Breast epithelium (tissue), 4 donors: ENCODE data around the gene MTMR1. TPM values are rescaled to one million over a fixed set of nuclear protein-coding genes. Genes with fewer than 3 reads are reported as not detected.

Experiments
- DNase-seq, 2 donors: peaks; one replicate each; pipeline ENCODE4 v3.0.0-alpha.2; 2019; ENCODE audit warnings: low spot score in 2 of 2
- H3K27ac ChIP-seq, 2 donors: fragments of 200-600 bp; sonication (generic) in 1 of 2; one replicate each; pipeline ENCODE4 v1.5.1; 2016 to 2019; ENCODE audit warnings: mild to moderate bottlenecking in 1 of 2
- H3K27me3 ChIP-seq, 2 donors: fragments of 200-600 bp; sonication (generic) in 1 of 2; one replicate each; pipeline versions ENCODE4 v1.5.1 to v1.6.0; 2017 to 2019; ENCODE audit warnings: control low read depth in 1 of 2, mild to moderate bottlenecking in 1 of 2
- H3K36me3 ChIP-seq: fragments of 200-600 bp; one replicate; pipeline ENCODE4 v1.5.1; 2019
- H3K4me1 ChIP-seq, 2 donors: fragments of 200-600 bp; sonication (generic); one replicate each; pipeline ENCODE4 v1.5.1; 2016 to 2019; ENCODE audit warnings: control low read depth in 1 of 2
- H3K4me3 ChIP-seq, 3 donors: fragments of 200-600 bp; sonication (generic); 1 replicate in 2 of 3; 2 replicates in 1 of 3; pipeline ENCODE4 v1.5.1; 2016 to 2019; ENCODE audit warnings: mild to moderate bottlenecking in 3 of 3, moderate library complexity in 2 of 3
- H3K9me3 ChIP-seq, 2 donors: fragments of 200-600 bp; sonication (generic) in 1 of 2; one replicate each; pipeline ENCODE4 v1.5.1; 2016 to 2019; ENCODE audit warnings: control low read depth in 1 of 2
- CTCF ChIP-seq, 3 donors: fragments of 450-650 bp; IDR thresholded peaks; one replicate each; pipeline ENCODE4 v1.5.1; 2016 to 2017; ENCODE audit warnings: antibody characterized with exemption in 3 of 3, mild to moderate bottlenecking in 3 of 3, moderate library complexity in 3 of 3
- POLR2A ChIP-seq: fragments of 450-650 bp; IDR thresholded peaks from one replicate; pipeline ENCODE4 v1.6.1; 2016; ENCODE audit warnings: antibody characterized with exemption, mild to moderate bottlenecking, moderate library complexity
- POLR2AphosphoS5 ChIP-seq, 3 donors: sonication (generic); formaldehyde crosslinking; IDR thresholded peaks; one replicate each; pipeline ENCODE4 v1.6.1; 2017; ENCODE audit warnings: antibody characterized with exemption in 3 of 3
- intact Hi-C: fragments of 100-400 bp; cut with DNase I; formaldehyde crosslinking; loops from one replicate; pipeline ENCODE4 v1.15.1; 2023; ENCODE audit warnings: low total_unique reads
- total RNA-seq, 3 donors: library from RNA; depleted of rRNA; stranded (reverse); fragments of >200 nt; gene quantifications; one replicate each; pipeline ENCODE4 v1.1.0, GENCODE V29; 2016

Gene MTMR1
- total RNA-seq, 3 donors from 2014 or later, result 13.6 to 35.6 (median 23.3) TPM

DNA sequence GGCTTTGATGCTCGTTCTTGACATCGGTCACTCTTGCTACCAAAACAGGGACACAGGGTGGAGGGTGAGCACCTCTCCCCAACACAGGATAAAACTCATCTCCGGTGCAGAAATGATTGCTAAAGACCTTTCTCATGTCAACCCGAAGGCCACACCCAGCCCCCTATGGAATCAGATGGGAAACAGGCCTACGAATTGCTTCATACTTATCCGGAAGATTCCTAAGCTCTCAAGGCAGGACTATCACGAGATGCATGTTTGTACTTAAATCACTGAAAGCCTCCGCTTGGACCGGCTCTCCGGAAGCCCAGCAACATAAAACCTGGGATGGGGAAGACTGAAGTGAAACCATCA lies 74.9 kb downstream of the MTMR1 start:
- TF ChIP-seq CTCF (IDR thresholded peaks at IDR 0.05) (no peak), POLR2A (no peak), POLR2AphosphoS5 (IDR thresholded peaks at IDR 0.05) (no peak)
- H3K27me3 ChIP-seq, result no peaks in the 10 kb centered on the region
- H3K4me1 ChIP-seq, result no peaks in the 10 kb centered on the region
- H3K9me3 ChIP-seq, result no peaks in the 10 kb centered on the region
- intact Hi-C loops, result no loop called here
- H3K36me3 ChIP-seq, result no peaks in the 10 kb centered on the region
- no peak for DNase-seq
- H3K4me3 ChIP-seq, result no peak overlapping the region
- peak overlapping the region in 1 of 2 donors; percentile 83 for H3K27ac ChIP-seq

DNA sequence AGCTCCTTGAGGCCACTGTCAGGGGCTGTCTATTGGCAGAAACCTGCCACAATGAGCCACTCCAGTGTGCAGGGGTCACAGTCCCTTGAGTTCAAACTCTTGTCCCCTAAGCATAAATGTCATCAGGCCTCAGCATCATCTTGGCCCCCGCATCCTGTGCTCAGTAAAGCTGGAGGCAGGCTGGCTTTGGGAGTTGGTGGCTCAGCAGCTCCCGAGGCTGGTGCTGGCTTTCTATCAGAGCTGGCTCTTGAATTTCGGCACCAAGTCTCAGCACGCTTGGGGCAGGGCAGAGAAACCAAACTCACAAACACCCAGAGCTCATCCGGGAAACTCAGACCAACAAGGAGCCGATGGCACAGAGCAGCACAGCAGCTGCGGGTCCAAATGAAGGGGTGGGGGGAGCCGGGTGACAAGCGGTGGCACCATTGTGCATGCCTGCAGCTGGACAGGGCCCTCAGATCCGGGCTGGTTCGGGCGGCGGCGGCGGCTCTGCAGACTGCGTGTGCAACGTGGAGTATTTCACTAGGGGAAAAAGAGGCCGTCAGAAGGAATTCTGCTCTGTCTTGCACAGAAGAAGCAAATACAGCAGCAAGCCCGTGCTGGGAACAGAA lies 75.5 kb downstream of the MTMR1 start:
- Histone ChIP-seq H3K4me1 (no peaks in the 10 kb centered on the region), H3K27me3 (no peaks in the 10 kb centered on the region), H3K36me3 (no peaks in the 10 kb centered on the region), H3K9me3 (no peaks in the 10 kb centered on the region), H3K27ac (peak overlapping the region in 1 of 2 donors; percentile 83), H3K4me3 (no peak overlapping the region)
- TF ChIP-seq POLR2A (no peak), POLR2AphosphoS5 (IDR thresholded peaks at IDR 0.05) (no peak), CTCF (IDR thresholded peaks at IDR 0.05) (no peak)
- DNase-seq, result no peak
- intact Hi-C loops, result no loop called here

DNA sequence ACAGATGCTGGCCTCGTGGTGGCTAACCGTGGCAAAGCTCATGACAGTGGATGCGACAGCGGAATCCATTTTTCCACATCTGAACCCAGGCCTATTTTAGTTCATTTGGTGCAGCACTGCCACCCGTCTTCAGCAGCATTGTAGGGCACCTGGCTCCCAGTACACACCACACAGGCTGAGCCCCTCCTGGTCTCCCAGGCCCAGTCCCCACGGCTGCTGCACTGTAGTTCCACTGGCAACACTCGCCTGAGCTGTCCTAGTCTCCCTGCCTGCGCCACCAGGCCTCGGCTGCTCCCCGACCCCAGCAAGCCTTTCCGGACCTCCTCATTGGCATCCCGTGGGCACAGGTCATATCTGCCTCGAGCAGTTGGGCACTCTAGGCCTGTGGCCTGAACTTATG lies 76.2 kb downstream of the MTMR1 start:
- intact Hi-C loops, result no loop called here
- no peaks in the 10 kb centered on the region for H3K9me3 ChIP-seq
- H3K27ac ChIP-seq, result no peak overlapping the region
- H3K36me3 ChIP-seq, result no peaks in the 10 kb centered on the region
- DNase-seq, result no peak
- no peaks in the 10 kb centered on the region for H3K27me3 ChIP-seq
- no peak overlapping the region for H3K4me3 ChIP-seq
- TF ChIP-seq CTCF (IDR thresholded peaks at IDR 0.05), result no peak
- TF ChIP-seq POLR2A, result no peak
- no peak for TF ChIP-seq POLR2AphosphoS5 (IDR thresholded peaks at IDR 0.05)
- H3K4me1 ChIP-seq, result no peaks in the 10 kb centered on the region

DNA sequence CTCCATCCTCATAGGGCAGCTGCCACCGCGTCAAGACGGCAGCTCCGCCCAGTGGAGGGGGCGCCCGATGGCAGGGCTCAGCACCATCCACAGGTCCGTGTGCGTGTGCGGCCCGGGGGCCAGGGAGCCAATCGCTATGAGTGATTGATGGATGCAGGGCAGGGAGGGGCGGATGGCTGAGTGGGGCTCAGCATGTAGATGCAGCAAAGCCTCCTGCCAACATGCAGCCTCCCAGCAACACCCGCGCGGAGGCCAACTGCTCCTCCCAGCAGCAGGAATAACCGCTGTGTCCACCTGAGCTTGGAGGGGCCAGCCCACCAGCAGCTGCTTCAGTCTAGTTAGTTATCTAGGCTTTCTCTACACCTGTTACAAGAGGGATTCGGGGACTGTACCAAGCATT lies 77.4 kb downstream of the MTMR1 start:
- no peak for DNase-seq
- intact Hi-C loops, result no loop called here
- Histone ChIP-seq H3K27ac (no peak overlapping the region), H3K4me3 (no peak overlapping the region), H3K4me1 (no peaks in the 10 kb centered on the region), H3K9me3 (no peaks in the 10 kb centered on the region), H3K36me3 (no peaks in the 10 kb centered on the region), H3K27me3 (peaks cover 0 to 4% of the 10 kb centered on the region in 2 donors)
- TF ChIP-seq POLR2AphosphoS5 (IDR thresholded peaks at IDR 0.05) (no peak), POLR2A (no peak), CTCF (IDR thresholded peaks at IDR 0.05) (no peak)

- Histone ChIP-seq H3K36me3 (no peaks in the 10 kb centered on the region), H3K4me3 (no peak overlapping the region), H3K9me3 (no peaks in the 10 kb centered on the region), H3K27ac (no peak overlapping the region), H3K4me1 (no peaks in the 10 kb centered on the region), H3K27me3 (peaks cover 0 to 4% of the 10 kb centered on the region in 2 donors)
- intact Hi-C loops, result no loop called here
- TF ChIP-seq POLR2A (no peak), POLR2AphosphoS5 (IDR thresholded peaks at IDR 0.05) (no peak)
- DNase-seq, result no peak
Observed at GRCh38 chrX:150771116-150771515, 77.9 kb downstream of the MTMR1 start.
